ENCODE measurements around the gene FDX1. TPM values are rescaled to one million over a fixed set of nuclear protein-coding genes. Genes with fewer than 3 reads are reported as not detected.

The FDX1 gene
- total and polyA plus RNA-seq, 2 of the 8 experiments (the other 6 are each of a cell fraction or from before 2014, with no cell fraction given), result 3.7 to 9.6 TPM

DNA sequence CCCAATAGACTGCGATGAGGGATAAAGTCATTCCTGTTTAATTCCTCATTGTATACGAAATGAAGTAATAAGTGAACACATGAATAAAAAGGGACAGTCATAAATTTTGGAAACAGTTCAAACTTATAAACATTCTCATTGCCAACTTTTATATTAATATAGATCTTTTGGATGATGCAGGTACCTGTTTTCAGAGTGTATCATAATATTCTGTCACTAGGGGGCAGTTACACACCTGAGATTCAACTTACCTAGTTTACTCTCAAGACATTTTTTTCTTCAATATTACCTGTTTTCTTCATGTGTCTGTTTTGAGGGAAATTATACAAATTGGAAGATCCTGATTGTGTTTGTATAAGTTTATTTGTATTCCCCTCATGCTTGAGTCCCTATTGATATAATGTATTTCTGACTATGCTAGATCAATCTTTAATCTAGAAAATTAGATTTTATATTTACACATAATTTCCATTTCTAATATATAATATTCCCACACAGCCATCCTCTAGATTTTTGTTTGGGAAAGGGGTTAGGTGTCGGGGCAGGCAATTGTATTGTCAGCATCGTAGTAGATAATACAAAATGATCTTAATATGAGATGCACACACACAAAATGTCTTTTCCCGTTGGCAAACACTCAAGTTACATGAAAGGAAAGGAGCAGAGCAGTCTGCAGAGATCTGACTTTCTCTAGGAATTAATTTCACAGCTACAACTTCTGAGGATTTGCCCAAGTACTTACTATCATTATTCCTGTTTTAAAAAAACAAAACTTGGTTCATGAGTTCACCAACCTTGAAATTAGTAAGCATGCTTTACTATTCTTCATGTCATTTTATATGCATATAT lies 18.4 kb downstream of the FDX1 start (continued):
- TF ChIP-seq RNF2 (IDR thresholded peaks at IDR 0.05; ENCODE audit: borderline replicate concordance, low read depth, low read length, missing control alignments, poor library complexity, severe bottlenecking) (no peak), SP2 (IDR thresholded peaks at IDR 0.05; ENCODE audit: low read length) (no peak), EZH2 (IDR thresholded peaks at IDR 0.05; ENCODE audit: low read depth, low read length, severe bottlenecking) (no peak), GABPA (IDR thresholded peaks at IDR 0.05; ENCODE audit: borderline replicate concordance, insufficient read depth, low read length) (no peak), CREB1 (IDR thresholded peaks at IDR 0.05) (no peak), ASH2L (IDR thresholded peaks at IDR 0.05; ENCODE audit: low read length) (no peak), CHD2 (IDR thresholded peaks at IDR 0.05; ENCODE audit: low read length) (no peak), MAX (IDR thresholded peaks at IDR 0.05) (no peak)
